Astrocyte (in vitro differentiated cells and primary cell): Measurements from ENCODE around the gene PRB3. TPM values are rescaled to one million over a fixed set of nuclear protein-coding genes. Genes with fewer than 3 reads are reported as not detected.

Source experiments
- DNase-seq: peaks from one replicate; pipeline ENCODE4 v3.0.0-alpha.2; 2010; ENCODE audit warnings: low read depth
- FAIRE-seq: peaks from 2 replicates; lab custom pipeline; 2011; peaks lifted over from hg19 to GRCh38; lab: Jason Lieb, UNC
- H2AFZ ChIP-seq: 2 replicates; pipeline ENCODE4 v1.6.0; 2012; ENCODE audit warnings: low read depth, low read length, inconsistent platforms
- H3K27ac ChIP-seq: 2 replicates; pipeline ENCODE4 v1.5.1; 2011; ENCODE audit warnings: low read depth, low read length, inconsistent platforms
- H3K27me3 ChIP-seq: 2 replicates; pipeline ENCODE4 v1.6.0; 2011; ENCODE audit warnings: low read length, inconsistent platforms; ENCODE audit not compliant: insufficient read depth
- H3K36me3 ChIP-seq: 2 replicates; pipeline ENCODE4 v1.5.1; 2011; ENCODE audit warnings: low read length, inconsistent platforms; ENCODE audit not compliant: insufficient read depth
- H3K4me1 ChIP-seq: 2 replicates; pipeline ENCODE4 v1.5.1; 2011; ENCODE audit warnings: low read length, inconsistent platforms; ENCODE audit not compliant: insufficient read depth
- H3K4me2 ChIP-seq: 2 replicates; pipeline ENCODE4 v1.6.0; 2012; ENCODE audit warnings: low read length, inconsistent platforms
- H3K4me3 ChIP-seq: 2 replicates; pipeline ENCODE4 v1.5.1; 2011; ENCODE audit warnings: low read depth, mild to moderate bottlenecking, low read length, inconsistent platforms; ENCODE audit not compliant: insufficient read depth
- H3K79me2 ChIP-seq: 2 replicates; pipeline ENCODE4 v1.6.0; 2012; ENCODE audit warnings: mild to moderate bottlenecking, low read length, inconsistent platforms; ENCODE audit not compliant: insufficient read depth
- H3K9ac ChIP-seq: 2 replicates; pipeline ENCODE4 v1.6.0; 2012; ENCODE audit warnings: mild to moderate bottlenecking, low read length, inconsistent platforms
- H3K9me3 ChIP-seq: 2 replicates; pipeline ENCODE4 v1.5.1; 2012; ENCODE audit warnings: low read depth, mild to moderate bottlenecking, low read length, inconsistent platforms; ENCODE audit not compliant: insufficient read depth
- H4K20me1 ChIP-seq: 2 replicates; pipeline ENCODE4 v1.6.0; 2012; ENCODE audit warnings: low read length, inconsistent platforms; ENCODE audit not compliant: insufficient read depth
- H3K27ac Mint-ChIP-seq: one replicate; pipeline ENCODE4 v1.8.0; 2021; ENCODE audit warnings: mild to moderate bottlenecking, mixed read lengths; ENCODE audit not compliant: unreplicated experiment
- H3K27me3 Mint-ChIP-seq: one replicate; pipeline ENCODE4 v1.8.0; 2021; ENCODE audit warnings: low read depth, mixed read lengths; ENCODE audit not compliant: unreplicated experiment
- H3K36me3 Mint-ChIP-seq: one replicate; pipeline ENCODE4 v1.8.0; 2021; ENCODE audit warnings: low read depth, mixed read lengths; ENCODE audit not compliant: unreplicated experiment
- H3K4me1 Mint-ChIP-seq: one replicate; pipeline ENCODE4 v1.8.0; 2021; ENCODE audit warnings: low read depth, mixed read lengths; ENCODE audit not compliant: unreplicated experiment
- H3K4me3 Mint-ChIP-seq: one replicate; pipeline ENCODE4 v1.8.0; 2021; ENCODE audit warnings: mild to moderate bottlenecking, moderate library complexity, mixed read lengths; ENCODE audit not compliant: unreplicated experiment
- H3K9me3 Mint-ChIP-seq: one replicate; pipeline ENCODE4 v1.8.0; 2021; ENCODE audit warnings: mild to moderate bottlenecking, mixed read lengths; ENCODE audit not compliant: unreplicated experiment
- CTCF ChIP-seq: IDR thresholded peaks from 2 replicates; pipeline ENCODE4 v1.5.1; 2011; ENCODE audit warnings: low read depth, mild to moderate bottlenecking, inconsistent platforms, low read length, moderate library complexity; ENCODE audit not compliant: insufficient read depth
- EZH2 ChIP-seq: IDR thresholded peaks from 2 replicates; pipeline ENCODE4 v1.6.1; 2012; ENCODE audit warnings: mild to moderate bottlenecking, low read length, inconsistent platforms; ENCODE audit not compliant: insufficient read depth
- total RNA-seq: library from RNA; stranded (reverse); gene quantifications from 2 replicates; pipeline ENCODE4 v1.2.1, GENCODE V29; 2021

The PRB3 gene
- total RNA-seq, 1 donor from 2014 or later = not detected

- H4K20me1 ChIP-seq = no peaks in the 10 kb centered on the region
- Mint-ChIP-seq H3K4me1 (no peaks in the 10 kb centered on the region), H3K27ac (no peak overlapping the region), H3K9me3 (no peaks in the 10 kb centered on the region), H3K27me3 (peaks cover 3% of the 10 kb centered on the region), H3K4me3 (no peak overlapping the region), H3K36me3 (no peaks in the 10 kb centered on the region)
- H2AFZ ChIP-seq = no peak overlapping the region
- FAIRE-seq = no peak
- no peaks in the 10 kb centered on the region for H3K4me1 ChIP-seq
- no peak for DNase-seq
- TF ChIP-seq CTCF = no peak
- no peak for TF ChIP-seq EZH2
- no peak overlapping the region for H3K4me3 ChIP-seq
- H3K79me2 ChIP-seq = no peaks in the 10 kb centered on the region
- peaks cover 5% of the 10 kb centered on the region for H3K27me3 ChIP-seq
- no peaks in the 10 kb centered on the region for H3K36me3 ChIP-seq
- no peak overlapping the region for H3K4me2 ChIP-seq
- H3K27ac ChIP-seq = no peak overlapping the region
- no peaks in the 10 kb centered on the region for H3K9me3 ChIP-seq
- no peak overlapping the region for H3K9ac ChIP-seq
Observed at GRCh38 chr12:11233532-11233931, 36.0 kb downstream of the PRB3 start.

GRCh38 chr12:11228296-11228879, 41.1 kb downstream of the PRB3 start:
- H3K36me3 ChIP-seq = no peaks in the 10 kb centered on the region
- no peaks in the 10 kb centered on the region for H3K9me3 ChIP-seq
- H2AFZ ChIP-seq = no peak overlapping the region
- peak; percentile 34 for FAIRE-seq
- no peak overlapping the region for H3K9ac ChIP-seq
- H3K4me2 ChIP-seq = no peak overlapping the region
- H3K27ac ChIP-seq = no peak overlapping the region
- H3K4me3 ChIP-seq = no peak overlapping the region
- H3K4me3 Mint-ChIP-seq = no peak overlapping the region
- H3K79me2 ChIP-seq = no peaks in the 10 kb centered on the region
- peak; percentile 2 for DNase-seq
- H4K20me1 ChIP-seq = no peaks in the 10 kb centered on the region
- H3K27me3 Mint-ChIP-seq = no peaks in the 10 kb centered on the region
- TF ChIP-seq CTCF = peak; percentile 77
- no peak for TF ChIP-seq EZH2
- no peaks in the 10 kb centered on the region for H3K36me3 Mint-ChIP-seq
- H3K27me3 ChIP-seq = peaks cover 5% of the 10 kb centered on the region
- H3K9me3 Mint-ChIP-seq = no peaks in the 10 kb centered on the region
- H3K4me1 Mint-ChIP-seq = no peaks in the 10 kb centered on the region
- no peaks in the 10 kb centered on the region for H3K4me1 ChIP-seq
- no peak overlapping the region for H3K27ac Mint-ChIP-seq

- Mint-ChIP-seq H3K9me3 (no peaks in the 10 kb centered on the region), H3K36me3 (no peaks in the 10 kb centered on the region), H3K4me3 (no peak overlapping the region), H3K27ac (no peak overlapping the region), H3K4me1 (no peaks in the 10 kb centered on the region), H3K27me3 (no peaks in the 10 kb centered on the region)
- no peak for TF ChIP-seq EZH2
- TF ChIP-seq CTCF = no peak
- Histone ChIP-seq H3K4me1 (no peaks in the 10 kb centered on the region), H3K4me3 (no peak overlapping the region), H4K20me1 (no peaks in the 10 kb centered on the region), H3K4me2 (no peak overlapping the region), H3K9me3 (no peaks in the 10 kb centered on the region), H3K36me3 (no peaks in the 10 kb centered on the region), H3K27me3 (peaks cover 5% of the 10 kb centered on the region), H2AFZ (no peak overlapping the region), H3K9ac (no peak overlapping the region), H3K79me2 (no peaks in the 10 kb centered on the region), H3K27ac (no peak overlapping the region)
- no peak for FAIRE-seq
- DNase-seq = no peak
Observed at GRCh38 chr12:11227373-11227772, 42.1 kb downstream of the PRB3 start.
